ENCODE data around the gene GPAT3. TPM values are rescaled to one million over a fixed set of nuclear protein-coding genes. Genes with fewer than 3 reads are reported as not detected.
"Not testable (repeated sequence)": the region's sequence is repeated elsewhere in the genome, so short reads cannot be mapped to it uniquely, and the experiment has no call there.

The GPAT3 gene
- total RNA-seq, 1 experiment from 2014 or later = 29.1 TPM

DNA sequence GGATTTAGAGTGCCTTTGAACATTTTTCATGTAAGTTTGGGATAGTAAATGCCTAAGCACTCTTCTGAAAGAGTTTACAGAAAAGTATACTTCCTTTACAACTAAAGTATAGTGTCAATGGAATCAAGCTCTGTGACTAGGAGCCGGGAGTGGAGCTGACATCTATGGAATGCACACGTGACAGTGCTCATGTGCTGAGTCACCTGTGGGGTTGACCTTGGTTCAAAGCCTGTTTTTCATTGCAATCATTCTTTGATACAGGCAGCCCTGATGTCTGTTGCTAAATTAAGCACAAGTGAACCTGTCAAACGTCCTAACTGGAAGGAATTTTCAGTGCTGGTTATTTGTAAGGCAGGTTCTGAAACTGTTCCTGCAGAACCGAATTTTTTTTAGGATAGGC lies 82.5 kb downstream of the GPAT3 start:
- Histone ChIP-seq H3K4me2 (peak overlapping the region; percentile 56), H3K27ac (peak overlapping the region; percentile 80), H3F3A (ENCODE audit: insufficient read depth, low read depth) (peaks cover 15% of the 10 kb centered on the region), H3K4me1 (replicated peaks; ENCODE audit: insufficient read depth) (peaks cover 30% of the 10 kb centered on the region), H4K20me1 (ENCODE audit: insufficient read depth) (no peaks in the 10 kb centered on the region), H3K27me3 (ENCODE audit: insufficient read depth, low read depth) (no peaks in the 10 kb centered on the region), H3K9me2 (ENCODE audit: insufficient read depth) (no peaks in the 10 kb centered on the region), H2AFZ (no peak overlapping the region), H3K9me3 (ENCODE audit: insufficient read depth, low read depth) (no peaks in the 10 kb centered on the region), H3K79me2 (ENCODE audit: low read depth) (no peaks in the 10 kb centered on the region), H3K36me3 (ENCODE audit: low read depth) (no peaks in the 10 kb centered on the region), H3K4me3 (no peak overlapping the region)
- TF ChIP-seq EZH2 (IDR thresholded peaks at IDR 0.05; ENCODE audit: low read depth) (no peak), CTCF (conservative IDR thresholded peaks at IDR 0.05) (no peak)
- DNase-seq = peak; percentile 50 to 86
- intact Hi-C loops (cut with micrococcal nuclease; ENCODE audit: unreplicated experiment) = loop anchor here (1.0 to 5.0 kb wide), 4 partner anchors 48 to 841 kb away; partner anchors contain the start of gene GPAT3
- ChIA-PET POLR2A (ENCODE audit: unreplicated experiment) (interaction anchor here (0.5 kb wide), 1 partner anchor 914 kb away, joined by 4 read pairs; no protein-coding TSS in a partner anchor), CTCF (no interaction called here)
- no TSS peak for BruUV-seq (replicated peaks)

GRCh38 chr4:83618991-83619645 lies 83.2 kb downstream of the GPAT3 start:
- Histone ChIP-seq H3K27ac (peak overlapping the region; percentile 80), H3K4me3 (no peak overlapping the region), H3K4me1 (replicated peaks; ENCODE audit: insufficient read depth) (peaks cover 30% of the 10 kb centered on the region), H3F3A (ENCODE audit: insufficient read depth, low read depth) (peaks cover 15% of the 10 kb centered on the region), H3K9me3 (ENCODE audit: insufficient read depth, low read depth) (no peaks in the 10 kb centered on the region), H3K79me2 (ENCODE audit: low read depth) (no peaks in the 10 kb centered on the region), H3K9me2 (ENCODE audit: insufficient read depth) (no peaks in the 10 kb centered on the region), H3K36me3 (ENCODE audit: low read depth) (no peaks in the 10 kb centered on the region), H4K20me1 (ENCODE audit: insufficient read depth) (no peaks in the 10 kb centered on the region), H3K4me2 (peak overlapping the region; percentile 56), H2AFZ (no peak overlapping the region), H3K27me3 (ENCODE audit: insufficient read depth, low read depth) (no peaks in the 10 kb centered on the region)
- intact Hi-C loops (cut with micrococcal nuclease; ENCODE audit: unreplicated experiment) = loop anchor here (1.0 to 5.0 kb wide), 4 partner anchors 49 to 842 kb away; partner anchors contain the start of gene GPAT3
- no TSS peak for BruUV-seq (replicated peaks)
- POLR2A ChIA-PET (ENCODE audit: unreplicated experiment) = interaction anchor here (0.7 kb wide), 1 partner anchor 352 kb away, joined by 3 read pairs; no protein-coding TSS in a partner anchor
- peak; percentile 21 to 52 for DNase-seq
- CTCF ChIA-PET = no interaction called here
- TF ChIP-seq EZH2 (IDR thresholded peaks at IDR 0.05; ENCODE audit: low read depth) (no peak), CTCF (conservative IDR thresholded peaks at IDR 0.05) (no peak)

- intact Hi-C loops (cut with micrococcal nuclease; ENCODE audit: unreplicated experiment); H3K27ac ChIP-seq; CTCF ChIA-PET; H3K27me3 ChIP-seq (ENCODE audit: insufficient read depth, low read depth); H3K36me3 ChIP-seq (ENCODE audit: low read depth); H4K20me1 ChIP-seq (ENCODE audit: insufficient read depth); BruUV-seq (replicated peaks); H3K4me3 ChIP-seq; H3K79me2 ChIP-seq (ENCODE audit: low read depth); POLR2A ChIA-PET (ENCODE audit: unreplicated experiment); DNase-seq; H3K9me3 ChIP-seq (ENCODE audit: insufficient read depth, low read depth); H3K9me2 ChIP-seq (ENCODE audit: insufficient read depth); H2AFZ ChIP-seq; H3K4me2 ChIP-seq: not testable (repeated sequence)
- Histone ChIP-seq H3K4me1 (replicated peaks; ENCODE audit: insufficient read depth) (peaks cover 30% of the 10 kb centered on the region), H3F3A (ENCODE audit: insufficient read depth, low read depth) (peaks cover 15% of the 10 kb centered on the region)
Observed at GRCh38 chr4:83622127-83622526, 86.2 kb downstream of the GPAT3 start.

Measured in PC-9 (cell line).